SK-MEL-5 (cell line): ENCODE results near the gene FOXC2. TPM values are rescaled to one million over a fixed set of nuclear protein-coding genes. Genes with fewer than 3 reads are reported as not detected.

Source experiments
- DNase-seq: peaks from one replicate; pipeline ENCODE4 v3.0.0-alpha.2; 2016; ENCODE audit warnings: low read depth, low spot score
- in situ Hi-C: cut with HindIII; loops from 2 replicates; pipeline ENCODE4 v1.10.0; 2016; ENCODE audit warnings: low sequenced_read_pairs, high pct_unique_total_duplicates, low pct_unique_long_range_greater_than_20kb
- total RNA-seq: library from RNA; depleted of rRNA; stranded (reverse); fragments of >200 nt; shearing (Covaris generic); gene quantifications from 2 replicates; pipeline ENCODE4 v1.2.3, GENCODE V29; 2014

FOXC2 gene
- total RNA-seq, 1 experiment from 2014 or later: not detected

DNA sequence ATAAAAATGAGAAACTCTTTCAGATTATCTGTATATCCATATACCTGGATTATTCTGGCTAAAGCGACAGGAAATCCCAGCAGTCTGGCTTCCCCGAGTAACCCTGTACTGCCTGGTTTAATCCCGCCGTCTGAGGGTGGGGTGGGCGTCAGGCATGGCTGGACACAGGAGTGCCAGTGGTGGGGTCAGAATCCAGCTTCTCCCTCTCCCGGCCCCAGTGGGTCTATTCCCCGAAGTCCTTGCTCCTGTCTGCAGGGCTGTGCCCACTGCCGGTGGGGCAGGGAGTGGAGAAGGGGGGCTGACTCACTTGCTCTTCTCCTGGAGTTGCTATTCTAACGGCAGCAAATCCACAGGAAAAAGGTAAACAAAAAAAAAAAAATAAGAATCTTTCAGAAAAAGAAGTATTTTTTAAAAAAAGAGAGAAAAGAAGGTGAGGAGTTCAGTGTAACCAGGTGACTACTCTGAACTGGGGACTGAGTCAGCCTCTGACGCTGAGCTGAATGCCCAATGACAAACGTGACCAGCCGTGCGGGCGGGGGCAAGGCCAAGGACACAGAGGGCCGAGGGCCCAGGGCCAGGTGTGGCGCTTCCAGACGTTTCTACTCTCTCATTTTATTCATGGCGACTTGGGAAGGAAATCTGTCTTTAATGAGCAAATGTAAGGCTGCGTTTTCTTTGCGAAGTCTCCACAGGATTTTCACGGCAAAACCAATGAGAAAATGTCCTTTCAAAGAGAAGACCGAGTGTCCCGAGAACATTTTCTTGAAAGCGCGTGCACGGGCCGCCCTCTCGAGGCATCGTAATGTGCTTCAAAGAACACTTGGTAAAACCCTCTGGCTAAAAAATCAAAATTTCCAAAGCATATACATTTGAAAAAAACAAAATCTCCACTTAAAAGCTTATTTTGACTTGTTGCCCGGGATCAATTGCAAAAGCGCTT is 36.1 kb upstream of the FOXC2 start:
- DNase-seq: no peak
- in situ Hi-C loops: no loop called here

DNA sequence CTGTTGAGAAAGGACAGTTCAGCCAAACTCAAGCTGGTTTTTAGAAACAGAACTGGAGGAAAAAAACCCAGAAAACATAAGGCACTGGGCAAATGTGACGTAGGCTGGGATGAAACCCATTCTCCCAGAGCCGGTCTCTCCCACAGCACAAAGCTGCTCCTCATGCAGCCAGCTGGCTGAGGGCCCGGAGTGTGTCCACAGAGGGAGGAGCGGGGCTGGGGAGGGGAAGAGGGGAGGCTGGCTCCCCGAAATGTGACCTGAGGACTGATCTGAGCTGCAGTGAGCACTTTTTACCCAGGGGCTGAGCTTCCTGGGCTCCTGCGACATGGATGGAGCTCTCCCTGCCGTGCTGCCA is 35.5 kb upstream of the FOXC2 start:
- in situ Hi-C loops: no loop called here

DNA sequence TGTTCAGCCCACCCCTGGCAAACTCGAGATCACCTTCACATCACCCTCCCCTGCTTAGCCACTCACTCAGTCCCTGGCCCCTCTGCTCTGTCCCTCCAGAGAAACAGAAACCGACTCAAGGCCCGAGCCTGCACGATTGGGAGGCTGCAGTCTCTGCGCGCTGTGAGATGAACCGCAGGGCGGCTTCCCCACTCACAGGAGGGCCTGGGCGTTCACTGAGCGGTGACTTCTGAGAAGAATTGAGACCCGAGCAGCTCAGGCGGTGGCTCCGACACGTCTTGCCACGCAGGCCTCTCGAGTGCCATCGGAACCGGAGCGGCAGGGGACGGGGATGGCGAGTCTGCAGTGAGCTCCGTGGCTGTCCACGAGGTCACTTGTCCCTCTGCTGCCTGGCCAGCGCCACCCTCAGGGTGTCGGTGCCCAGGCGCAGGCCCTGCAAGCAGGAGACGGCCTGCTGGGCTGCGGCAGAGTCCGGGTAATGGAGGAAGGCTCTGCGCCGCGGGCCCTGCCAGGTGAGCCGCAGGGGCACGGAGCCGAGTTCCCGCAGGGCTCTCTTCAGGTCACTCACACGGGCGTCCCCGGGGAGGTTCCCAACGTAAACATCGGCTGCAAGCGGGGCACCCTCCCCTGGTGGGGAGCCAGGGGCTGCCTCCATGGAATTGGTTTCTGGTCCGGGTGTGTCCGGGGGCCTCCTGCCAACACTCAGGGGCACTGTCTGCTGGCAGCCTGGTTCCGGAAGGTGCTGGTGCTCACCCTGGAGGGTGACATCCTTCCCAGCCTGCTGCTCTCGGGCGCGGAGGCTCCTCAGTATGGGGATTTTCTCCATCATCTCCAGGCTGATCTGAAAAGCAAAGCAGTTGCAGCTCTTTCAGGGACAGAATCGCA is 34.7 kb upstream of the FOXC2 start:
- no peak for DNase-seq
- in situ Hi-C loops: no loop called here

More for the DNA sequence above, 35.5 kb upstream of the FOXC2 start:
- no peak for DNase-seq

DNA sequence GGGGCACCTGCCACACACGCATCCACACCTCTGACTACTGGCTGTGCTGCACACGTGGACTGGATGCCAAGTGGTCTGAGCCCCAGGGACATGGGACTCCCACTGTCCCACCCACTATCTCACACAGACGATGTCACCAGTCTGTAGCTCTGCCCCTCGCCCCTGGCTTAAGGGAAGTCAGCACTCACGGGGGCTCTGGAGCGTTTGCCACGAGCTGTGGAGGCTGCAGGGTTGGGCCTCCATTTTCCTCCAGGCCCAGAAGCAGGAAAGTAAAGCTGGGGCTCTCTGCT is 34.2 kb upstream of the FOXC2 start:
- in situ Hi-C loops: no loop called here
- no peak for DNase-seq

DNA sequence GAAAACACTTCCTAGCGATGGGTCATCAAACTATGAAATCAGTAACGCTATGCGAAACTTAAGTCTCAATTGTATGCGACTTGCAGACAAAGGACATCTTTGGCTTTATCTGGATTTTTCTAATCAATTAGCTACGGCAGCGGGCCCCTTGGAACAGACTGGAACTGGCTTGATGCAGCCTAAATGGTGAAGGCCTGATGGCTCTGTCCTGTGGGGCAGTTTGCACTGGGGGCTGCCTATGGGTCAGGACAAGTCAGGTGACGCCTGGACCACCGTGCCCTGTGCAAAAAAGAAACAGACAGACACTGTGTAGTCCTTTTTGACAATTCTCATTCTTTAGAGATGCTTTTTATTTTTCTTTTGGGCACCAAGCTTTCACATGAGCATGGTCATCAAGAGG is 33.6 kb upstream of the FOXC2 start:
- in situ Hi-C loops: no loop called here
- no peak for DNase-seq

DNA sequence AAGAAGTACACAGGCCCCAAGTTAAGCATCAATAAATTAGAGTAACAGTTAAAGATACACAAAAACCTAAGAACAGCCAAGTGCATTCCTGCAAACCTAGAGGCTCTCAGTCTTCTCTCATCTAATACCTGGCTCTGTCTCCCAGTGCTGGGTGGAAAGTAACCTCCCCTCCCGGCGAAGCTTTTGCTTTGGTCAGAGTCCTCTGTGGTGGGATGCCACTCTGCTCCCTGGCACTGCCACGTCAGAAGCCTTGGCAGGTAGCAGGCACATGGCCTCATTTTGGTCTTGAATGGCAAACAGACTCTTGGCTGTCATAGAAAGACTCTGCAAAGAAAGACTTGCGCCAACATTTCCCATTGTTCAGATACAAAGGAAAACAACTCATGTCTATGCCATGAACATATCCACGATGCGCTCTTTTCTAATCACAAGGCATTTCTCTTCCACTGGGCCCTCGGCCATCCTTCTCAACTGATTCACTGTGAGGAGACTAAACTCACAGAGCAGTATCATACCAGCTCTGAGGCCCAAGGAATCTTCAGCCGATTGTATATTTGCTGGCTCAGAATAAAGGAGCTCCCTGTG is 32.8 kb upstream of the FOXC2 start:
- in situ Hi-C loops: no loop called here
- no peak for DNase-seq

DNA sequence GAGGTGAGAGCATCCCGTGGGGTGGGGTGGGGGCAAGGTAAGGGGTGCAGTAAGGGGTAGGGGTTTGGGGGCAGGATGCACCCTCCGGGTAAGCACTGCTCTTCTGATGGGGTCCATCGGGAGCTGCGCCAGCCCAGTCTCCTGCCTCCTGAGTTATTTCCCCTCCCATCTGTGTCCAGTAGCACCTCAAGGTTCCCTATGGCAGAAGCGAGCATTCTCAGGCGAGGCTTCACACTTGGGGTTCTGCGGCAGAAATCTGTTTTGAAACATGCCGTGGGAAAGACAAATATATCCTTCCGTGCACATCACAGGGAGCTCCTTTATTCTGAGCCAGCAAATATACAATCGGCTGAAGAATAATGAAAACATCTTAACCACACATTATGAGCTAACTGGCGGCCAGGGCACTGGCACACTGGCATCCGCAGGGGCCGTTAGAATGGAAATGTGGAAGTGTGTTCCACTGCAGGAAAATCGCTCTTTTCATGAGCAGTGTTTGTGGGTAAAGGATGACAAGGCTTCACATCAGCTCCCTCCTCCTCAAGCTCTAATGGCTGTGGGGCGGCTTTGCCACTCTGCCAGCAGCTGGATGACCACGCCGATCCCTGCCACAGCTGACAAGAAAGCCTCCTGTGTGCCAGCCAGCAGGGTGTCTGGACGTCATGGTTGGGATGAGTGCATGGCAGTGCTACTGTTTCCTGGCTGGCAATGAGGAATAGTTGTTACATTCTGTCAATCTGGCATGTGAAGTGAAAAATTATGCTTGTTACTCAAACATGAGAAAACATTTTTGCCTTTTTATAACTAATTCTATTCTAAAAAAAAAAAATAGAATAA is 31.6 kb upstream of the FOXC2 start:
- peak; percentile 15 for DNase-seq
- in situ Hi-C loops: no loop called here

DNA sequence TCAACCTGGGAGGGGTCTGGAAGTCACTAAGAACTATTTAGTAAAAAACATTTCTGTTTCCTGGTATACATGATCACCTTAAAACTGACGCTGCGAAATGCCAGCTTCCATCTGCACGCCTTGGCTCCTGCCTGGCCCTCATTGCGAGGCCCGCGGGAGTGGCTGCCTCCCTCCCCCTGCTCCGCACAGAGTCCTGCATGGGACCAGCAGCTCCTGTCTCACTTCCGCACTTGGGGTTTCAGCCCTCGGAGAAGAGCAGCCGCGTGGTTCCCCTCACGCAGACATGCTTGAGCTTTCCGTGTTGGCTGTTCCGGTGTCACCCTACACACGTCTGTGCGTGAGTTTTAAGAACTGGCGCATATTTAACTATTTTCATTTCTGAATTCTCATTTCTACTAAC is 30.0 kb upstream of the FOXC2 start:
- no peak for DNase-seq
- in situ Hi-C loops: no loop called here

DNA sequence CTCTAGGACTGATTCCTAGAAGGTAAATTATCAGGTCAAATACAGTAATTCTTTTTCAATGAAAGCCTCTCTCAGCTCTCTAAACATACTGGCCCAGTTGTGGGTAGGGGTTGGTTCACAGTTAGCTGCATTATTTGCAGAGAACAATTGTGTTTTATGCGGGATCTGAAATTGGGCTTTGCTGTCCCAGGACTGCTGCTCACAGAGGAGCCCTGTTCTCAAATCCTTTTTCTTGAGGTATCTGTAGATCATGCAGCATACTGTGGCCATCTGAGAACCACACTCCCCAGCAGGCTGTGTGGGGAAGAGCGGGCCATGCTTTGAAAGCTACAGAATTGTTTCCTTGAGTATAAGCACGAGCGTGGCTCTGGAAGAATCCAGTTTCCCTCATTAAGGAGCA is 29.1 kb upstream of the FOXC2 start:
- DNase-seq: peak; percentile 39
- in situ Hi-C loops: no loop called here

DNA sequence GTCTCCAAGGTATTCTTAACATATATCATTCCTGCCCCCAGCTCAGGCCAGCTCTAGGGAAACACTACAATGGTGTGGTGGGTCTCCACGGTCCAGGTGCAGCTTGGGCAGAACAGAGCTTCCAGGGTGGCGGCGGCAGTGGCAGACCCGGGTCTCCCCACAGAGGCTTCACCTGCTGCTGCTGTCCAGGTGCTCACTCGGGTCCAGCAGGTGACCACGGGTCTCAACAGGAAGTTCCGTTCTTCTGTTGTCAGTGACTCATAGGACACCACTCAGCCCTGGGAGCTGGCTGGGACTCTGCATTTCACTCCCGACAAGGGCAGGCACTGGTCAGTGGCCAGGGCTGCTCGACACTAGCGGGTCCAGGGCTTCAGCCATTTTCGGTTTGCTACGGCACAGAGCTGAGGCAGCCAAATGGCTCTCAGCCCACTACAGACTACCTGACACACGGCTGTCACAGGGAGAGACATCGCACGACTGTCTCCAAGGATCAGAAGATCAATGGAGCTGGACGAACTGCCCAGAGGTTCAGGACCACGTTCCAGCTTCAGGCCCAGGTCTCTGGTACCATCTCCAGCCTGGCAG is 28.3 kb upstream of the FOXC2 start:
- no peak for DNase-seq
- in situ Hi-C loops: no loop called here

DNA sequence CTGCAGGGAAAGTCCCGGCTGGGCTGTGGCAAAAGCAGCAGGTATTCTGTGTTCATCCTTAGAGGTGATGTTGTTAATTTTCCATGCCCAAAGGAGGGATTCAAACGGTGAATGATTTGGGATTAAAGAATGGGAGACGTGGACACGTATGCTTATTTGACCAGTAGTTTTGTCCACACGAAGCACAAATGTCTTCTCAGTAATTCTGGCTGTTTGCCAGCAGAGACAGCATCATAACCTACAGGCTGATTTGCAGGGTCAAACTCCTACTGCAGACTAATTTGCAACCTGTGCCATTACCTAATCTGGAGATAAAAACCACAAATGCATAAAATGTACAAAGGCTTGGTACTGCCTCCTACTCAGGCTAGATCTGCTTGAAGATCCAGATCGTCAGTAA is 25.7 kb upstream of the FOXC2 start:
- in situ Hi-C loops: no loop called here
- no peak for DNase-seq

DNA sequence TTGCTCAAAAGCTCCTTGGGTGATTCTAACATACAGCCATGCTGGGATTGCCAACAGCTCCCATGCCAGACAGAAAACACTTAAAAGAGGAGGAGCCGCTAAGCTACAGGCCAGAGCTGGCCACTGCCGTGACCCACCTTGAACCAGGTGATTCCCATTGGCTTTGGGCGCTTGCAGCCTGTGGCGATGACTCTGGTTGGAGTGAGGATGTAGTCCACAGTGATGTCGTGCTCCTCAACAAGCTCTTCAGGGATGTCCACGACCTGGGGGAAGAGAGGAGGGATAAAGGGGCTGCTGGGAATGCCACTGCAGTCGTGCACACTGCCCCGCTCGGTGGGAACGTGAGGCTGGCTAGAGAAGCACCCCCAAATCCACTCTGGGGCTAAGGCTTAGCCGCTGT is 25.1 kb upstream of the FOXC2 start:
- no peak for DNase-seq
- in situ Hi-C loops: no loop called here

DNA sequence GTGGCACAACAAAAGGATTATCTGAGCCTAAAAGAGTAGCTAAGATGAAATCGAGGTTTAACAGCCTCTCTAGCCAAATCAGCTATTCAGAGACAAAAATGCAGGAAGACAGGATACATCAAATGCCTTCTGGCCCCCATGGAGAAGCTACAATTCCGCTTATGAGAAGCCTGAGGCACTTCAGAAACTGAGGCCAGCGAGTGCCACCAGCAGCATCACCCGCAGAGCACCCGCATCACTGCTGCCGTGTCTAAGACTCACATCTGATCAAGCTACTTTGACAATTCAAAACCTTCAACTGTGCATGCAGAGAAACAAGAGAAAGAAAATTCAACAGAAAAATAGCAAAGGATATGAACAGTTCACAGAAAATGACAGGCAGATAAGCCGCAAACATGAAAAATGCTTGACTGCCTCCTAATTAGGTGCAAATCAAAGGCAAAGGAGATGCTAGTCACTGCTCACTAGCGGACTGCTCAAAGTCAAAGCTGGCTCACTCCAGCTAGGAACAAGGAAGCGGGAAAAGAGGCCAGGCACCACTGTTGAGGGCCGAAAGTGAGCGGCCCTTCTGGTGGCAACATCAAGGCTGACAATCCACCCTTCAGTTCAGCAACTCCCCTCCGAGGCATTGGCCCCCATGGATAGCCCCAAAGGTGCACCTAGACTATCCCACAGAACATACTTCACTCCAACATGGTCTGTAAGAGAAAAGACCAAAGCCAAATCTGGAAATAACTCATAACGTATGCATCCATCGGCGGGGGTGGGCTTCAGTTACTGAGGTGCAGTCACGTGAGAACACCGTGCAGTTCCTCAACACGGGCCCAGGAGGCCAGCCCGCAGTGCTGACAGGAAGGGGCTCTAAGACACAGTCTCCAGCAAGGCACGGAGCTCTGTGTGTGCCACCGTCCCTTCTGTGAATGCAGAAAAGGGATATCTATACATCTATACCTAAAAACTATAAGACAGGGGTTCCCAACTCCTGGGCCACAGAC is 23.6 kb upstream of the FOXC2 start:
- in situ Hi-C loops: no loop called here
- DNase-seq: no peak

DNA sequence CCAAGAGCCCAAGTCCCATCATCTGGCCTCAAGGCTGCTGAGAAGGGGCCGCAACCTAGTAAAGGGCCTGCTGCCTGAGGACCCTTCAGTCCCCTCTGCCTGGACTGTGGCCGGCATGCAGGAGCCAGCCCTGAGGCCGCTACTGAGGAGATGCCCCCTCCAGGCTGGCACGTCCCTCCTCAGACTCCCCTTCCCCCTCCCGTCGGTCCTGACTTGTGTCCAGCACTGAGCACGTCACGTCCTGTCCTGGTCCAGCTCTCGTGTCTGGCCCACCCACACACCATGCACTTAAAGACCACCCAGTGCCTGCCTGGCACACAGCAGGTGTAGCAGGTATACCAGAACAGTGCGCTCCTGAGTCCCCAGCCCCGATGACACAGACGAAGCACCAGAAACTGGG is 21.1 kb upstream of the FOXC2 start:
- DNase-seq: no peak
- in situ Hi-C loops: no loop called here

DNA sequence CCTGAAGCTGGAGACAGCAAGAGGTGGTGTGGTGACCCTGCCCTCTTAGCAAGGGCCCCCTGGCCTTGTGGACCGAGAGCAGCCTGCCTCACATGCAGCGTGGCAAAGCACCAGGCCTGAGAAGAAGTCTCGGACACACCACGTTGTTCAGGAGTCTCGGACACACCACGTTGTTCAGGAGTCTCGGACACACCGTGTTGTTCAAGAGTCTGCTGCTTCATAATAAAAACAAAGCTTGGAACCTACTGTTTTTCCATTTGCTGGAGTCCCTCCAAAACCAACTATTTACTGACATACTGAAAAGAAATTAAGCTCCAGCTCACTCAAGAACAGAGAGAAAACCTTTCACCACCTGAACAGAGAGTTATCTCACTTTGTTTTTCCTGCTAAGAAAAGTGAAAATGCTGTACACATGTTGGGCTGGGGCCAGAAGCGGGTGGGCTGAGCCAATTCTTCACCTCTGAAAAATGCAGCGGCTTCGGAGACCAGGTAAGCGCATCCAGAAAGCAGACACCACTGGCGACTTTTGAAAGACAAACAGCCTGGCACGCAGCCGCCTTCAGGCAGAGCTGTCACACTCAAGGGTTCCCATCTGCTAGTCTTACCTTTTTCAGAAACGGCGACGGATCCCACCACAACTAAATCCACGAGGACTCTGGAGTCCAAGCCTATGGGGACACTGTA is 20.5 kb upstream of the FOXC2 start:
- in situ Hi-C loops: no loop called here
- DNase-seq: no peak

DNA sequence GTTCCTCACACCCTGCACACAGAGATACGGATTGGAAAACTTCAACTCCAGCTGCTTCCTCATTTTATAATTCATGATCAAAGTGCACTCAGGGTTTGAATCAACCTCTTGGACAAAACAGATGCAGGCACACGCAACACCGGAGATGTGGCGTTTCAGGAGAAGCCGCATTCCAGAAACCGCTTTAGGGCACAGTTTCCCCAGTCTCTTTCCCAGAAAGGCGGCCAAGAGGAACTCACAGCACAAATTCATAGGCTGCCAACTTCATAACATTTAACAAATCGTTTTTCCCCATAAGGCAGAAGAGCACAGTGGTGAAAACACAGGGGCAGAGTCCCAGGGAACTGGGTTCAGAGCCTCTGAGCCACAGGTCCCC is 20.0 kb upstream of the FOXC2 start:
- no peak for DNase-seq
- in situ Hi-C loops: no loop called here
